NCI-H1105 (cell line): Measurements from ENCODE around the gene TMEM163.
"Not testable (repeated sequence)": the region's sequence is repeated elsewhere in the genome, so short reads cannot be mapped to it uniquely, and the experiment has no call there.

ENCODE experiments used
- DNase-seq: peaks from one replicate; lab custom pipeline; 2025; lab: John Stamatoyannopoulos, UW

TMEM163 gene

DNA sequence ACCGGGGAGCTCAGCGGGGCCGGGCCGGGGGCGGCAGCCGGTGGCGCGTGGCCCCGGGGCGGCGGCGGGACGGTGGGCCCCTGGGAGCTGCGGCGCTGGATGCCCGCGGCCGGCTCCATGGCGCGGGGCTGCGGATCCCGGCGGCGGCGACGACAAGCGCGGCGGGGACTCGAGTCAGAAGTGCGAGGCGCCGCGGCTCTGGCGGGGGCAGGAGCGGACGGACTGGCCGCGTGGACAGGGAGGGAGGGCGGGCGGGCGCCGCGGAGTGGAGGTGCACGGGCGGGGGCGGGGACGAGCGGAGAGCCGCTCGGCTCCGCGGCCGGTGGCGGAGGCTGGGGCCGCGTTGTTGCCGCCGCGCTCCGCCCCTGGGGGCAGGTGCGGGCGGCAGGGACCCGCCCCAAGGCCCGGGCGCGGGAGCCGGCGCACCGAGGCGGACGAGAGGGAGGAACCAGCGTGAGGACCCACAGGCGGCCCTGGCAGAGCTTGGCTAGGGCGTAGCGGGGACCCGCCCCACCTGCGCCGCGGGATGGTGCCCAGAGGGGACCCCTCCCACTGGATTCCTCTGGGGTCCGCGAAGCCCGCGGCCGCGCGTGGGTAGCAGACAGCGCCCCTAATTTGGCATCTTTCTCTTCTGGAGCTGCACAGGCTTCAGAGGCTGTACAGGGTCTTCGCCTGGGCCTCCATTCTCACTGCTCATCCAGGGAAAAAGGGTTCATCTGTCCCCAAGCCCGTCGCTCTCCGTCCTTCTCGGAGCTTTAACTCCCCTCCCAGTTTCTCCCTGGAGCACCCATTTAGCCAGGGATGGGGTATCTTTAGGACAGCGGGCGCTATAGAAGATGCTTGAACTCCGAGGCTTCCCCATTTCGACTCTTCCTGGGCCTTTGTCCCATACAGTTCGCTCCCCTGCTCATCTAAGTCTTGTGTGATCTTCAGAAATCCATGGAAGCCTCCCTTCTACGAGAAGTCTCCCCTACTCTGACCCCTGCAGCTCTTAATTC is at the start of gene TMEM163:
TSS of gene TMEM163 (minus strand) at position 184 of the 998 bp plus-strand sequence.
- peak; percentile 43 for DNase-seq

- DNase-seq: no peak
Observed at GRCh38 chr2:134766583-134766982, 47.8 kb upstream of the TMEM163 start.

DNA sequence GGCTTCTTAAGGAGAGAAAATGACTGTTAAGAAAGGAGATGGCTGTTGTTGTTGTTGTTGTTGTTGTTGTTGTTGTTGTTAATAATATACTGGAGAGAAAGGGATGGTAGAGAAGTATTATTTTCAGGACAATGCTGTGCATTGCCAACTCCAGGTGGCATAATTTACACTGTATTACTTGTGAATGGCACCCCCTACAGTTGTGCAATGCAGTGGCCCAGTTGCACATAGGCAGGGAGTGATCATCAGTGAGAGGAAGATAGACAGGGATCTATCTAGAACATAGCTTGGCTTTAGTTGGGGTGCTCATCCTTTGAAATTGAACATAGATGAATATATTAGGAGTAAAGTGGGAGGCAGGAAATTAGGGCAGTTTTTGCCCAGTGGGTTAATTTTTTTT is 47.2 kb upstream of the TMEM163 start:
- DNase-seq: no peak

DNA sequence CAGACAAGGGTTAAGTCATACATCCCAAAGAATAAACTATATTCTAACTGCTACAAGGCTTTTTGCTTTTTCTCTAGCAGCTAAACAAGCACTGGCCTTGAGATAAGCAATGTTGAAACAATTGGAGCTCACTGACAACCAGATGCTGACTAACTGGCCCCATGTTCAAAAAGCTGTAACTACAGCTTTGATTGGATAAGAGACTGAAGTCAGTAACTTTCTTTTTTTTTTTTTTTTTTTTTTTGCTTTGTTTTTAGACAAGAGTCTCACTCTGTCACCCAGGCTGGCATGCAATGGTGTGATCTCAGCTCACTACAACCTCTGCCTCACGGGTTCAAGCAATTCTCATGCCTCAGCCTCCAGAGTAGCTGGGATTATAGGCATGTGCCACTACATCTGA is 45.4 kb upstream of the TMEM163 start:
- no peak for DNase-seq

DNA sequence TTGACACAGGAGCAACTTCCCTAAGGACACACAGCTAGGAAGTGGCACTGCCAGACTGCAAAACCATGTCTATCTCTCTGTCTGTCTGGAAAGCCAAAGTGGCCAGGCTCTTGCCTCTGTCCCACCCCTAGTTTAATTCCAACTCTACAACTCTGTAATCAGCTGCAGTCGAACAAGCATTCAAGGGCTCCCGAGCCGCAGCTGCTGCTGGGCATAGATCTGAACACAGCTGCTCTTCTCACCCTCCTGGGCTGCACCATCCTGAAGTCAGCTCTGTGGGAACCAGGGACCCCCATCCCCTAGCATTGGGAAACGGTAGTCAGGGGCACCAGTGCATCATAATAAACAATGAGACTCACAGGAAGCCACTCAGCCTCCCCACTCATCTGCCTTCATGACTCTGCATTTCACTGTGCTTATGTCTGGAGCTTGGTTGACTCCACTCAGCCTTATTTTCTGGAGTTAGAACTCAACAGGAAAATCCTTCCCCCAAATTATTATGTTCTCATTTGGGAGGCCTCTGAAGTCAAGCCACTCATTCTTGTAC is 44.4 kb upstream of the TMEM163 start:
- no peak for DNase-seq

- no peak for DNase-seq
Observed at GRCh38 chr2:134762508-134762907, 43.7 kb upstream of the TMEM163 start.

- no peak for DNase-seq
Observed at GRCh38 chr2:134760385-134760784, 41.6 kb upstream of the TMEM163 start.

DNA sequence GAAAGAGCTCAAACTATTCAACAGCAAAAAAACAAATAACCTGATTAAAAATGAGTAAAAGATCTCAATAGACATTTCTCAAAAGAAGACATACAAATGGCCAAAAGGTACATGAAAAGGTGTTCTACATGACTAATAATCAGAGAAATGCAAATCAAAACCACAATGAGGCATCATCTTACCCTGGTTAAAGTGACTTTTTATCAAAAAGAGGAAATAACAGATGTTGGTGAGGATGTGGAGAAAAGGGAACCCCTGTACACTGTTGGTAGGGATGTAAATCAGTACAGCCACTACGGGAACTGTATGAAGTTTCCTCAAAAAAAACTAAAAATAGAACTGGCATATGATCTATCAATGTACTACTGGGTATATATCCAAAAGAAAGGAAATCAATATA is 39.8 kb upstream of the TMEM163 start:
- no peak for DNase-seq

DNA sequence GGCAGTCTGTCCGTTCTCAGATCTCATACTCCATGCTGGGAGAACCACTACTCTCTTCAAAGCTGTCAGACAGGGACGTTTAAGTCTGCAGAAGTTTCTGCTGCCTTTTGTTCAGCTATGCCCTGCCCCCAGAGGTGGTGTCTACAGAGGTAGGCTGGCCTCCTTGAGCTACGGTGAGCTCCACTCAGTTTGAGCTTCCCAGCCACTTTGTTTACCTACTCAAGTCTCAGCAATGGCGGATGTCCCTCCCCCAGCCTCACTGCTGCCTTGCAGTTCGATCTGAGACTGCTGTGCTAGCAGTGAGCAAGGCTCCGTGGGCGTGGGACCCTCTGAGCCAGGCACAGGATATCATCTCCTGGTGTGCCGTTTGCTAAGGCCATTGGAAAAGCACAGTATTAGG is 33.2 kb upstream of the TMEM163 start:
- DNase-seq: not testable (repeated sequence)

GRCh38 chr2:134745546-134745945 is 26.7 kb upstream of the TMEM163 start:
- no peak for DNase-seq

- DNase-seq: no peak
Observed at GRCh38 chr2:134745023-134745422, 26.2 kb upstream of the TMEM163 start.

DNA sequence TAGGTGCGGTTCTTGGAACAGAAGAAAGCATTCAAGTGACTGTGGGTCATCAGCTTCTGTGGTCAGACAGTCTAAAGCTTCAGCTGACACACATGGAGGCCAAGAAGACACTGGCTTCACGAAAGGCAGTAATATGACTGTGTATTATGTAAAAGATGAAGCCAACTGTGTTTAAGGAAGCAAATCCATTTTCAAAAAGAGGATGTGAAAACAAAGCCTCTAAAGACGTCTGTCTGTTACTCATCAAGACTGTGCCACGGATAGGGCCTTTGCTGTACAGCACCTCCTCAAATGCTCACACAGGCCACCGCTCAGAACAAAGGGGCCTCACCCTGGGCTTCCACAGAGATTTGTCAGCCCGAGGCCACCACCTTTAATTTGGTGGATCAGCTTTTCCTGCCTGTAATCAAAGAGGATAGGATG is 21.1 kb upstream of the TMEM163 start:
- DNase-seq: no peak

DNA sequence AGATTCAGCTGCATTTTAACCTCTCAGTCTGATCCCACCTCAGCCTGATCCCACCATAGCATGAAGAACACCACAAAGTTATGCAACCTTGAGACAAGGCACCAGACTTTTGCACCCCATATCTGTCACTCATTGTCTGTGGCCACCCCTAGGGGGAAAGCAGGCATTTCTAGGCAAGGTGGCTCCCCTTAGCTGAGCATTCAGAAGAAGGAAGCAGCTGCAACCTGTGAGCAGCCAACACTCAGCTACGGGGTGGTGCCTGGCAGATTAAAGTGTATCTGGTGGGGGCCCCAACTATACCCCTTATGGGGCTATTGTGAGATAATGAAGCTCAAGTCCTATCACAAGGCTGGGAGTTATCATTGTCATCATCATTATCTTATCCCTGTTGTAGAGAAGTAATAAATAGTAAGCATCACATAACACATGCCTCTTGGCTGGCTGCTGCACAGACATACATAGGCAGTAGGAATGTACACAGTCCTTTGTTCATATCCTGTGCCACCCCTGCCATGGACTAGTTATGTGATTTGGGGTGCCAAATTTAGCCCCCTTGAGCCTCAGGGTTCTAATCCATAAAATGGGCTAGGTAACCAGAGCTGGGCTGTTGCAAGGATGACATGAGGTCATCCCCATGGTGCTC is 20.6 kb upstream of the TMEM163 start:
- DNase-seq: no peak

DNA sequence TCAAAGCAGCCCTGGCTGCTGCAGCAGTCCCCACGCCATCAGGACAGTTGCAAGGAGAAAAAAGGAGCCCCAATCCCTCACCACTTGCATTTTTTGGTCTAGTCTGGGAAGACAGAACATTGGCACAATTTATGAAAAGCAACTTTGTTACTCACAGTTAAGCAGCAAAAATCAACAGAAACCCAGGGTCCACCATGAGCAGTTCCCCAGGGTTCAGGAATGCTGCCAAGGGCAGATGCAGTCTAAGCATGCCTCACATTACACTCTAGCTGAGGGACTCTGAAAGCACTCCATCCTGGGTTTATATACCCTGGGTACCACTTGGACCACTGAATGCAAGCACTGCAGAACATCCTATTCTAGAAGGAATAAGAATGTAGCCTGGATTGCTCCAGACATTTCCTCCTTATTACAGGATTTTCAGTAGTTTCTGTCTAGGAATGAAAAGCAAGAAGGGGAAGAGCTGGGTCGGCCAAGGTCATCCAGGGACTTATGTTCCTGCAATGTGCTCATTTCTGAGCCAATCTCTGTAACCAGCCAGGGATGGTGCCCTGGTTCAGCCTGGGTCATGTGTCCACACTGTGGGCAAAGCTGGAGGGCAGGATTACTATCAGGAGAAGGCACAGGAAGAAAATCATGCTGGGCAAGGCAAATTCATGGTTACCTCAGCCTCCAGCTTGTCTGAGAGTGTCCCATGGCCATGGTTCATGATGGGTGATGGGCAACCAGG is 19.5 kb upstream of the TMEM163 start:
- no peak for DNase-seq

GRCh38 chr2:134737671-134738070 is 18.9 kb upstream of the TMEM163 start:
- no peak for DNase-seq

DNA sequence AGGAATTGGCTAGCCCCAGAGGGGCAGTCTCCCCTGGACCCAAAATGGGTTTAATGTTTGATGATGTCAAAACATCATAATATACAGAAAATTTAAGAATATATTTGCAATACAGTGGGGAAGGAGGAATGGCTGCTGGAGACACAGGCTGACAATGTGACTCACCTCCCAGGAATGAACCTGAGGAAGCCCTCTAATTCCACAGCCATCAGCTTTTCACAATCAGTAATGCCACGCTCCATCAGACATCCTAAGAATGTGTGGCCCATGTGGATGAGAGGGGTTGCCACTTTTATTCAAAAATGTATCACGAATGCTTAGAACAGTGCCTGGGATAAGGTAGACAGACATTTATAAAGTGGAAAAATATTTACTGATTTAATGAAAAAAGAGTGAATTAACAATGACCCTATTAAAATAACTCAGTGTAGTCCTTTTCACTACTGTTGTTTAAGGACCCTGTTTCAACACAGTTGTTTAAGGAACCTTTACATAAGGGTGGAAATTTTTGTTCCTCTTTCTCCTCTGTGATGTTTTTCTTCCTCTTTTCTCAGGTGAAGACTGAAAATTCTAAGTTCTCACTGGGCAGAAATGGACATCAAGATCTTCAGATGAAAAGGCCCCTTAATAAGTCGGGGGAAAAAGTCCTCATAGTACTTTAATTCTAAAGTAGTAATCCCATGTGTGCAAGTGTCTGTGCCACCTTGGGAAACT is 17.5 kb upstream of the TMEM163 start:
- DNase-seq: no peak

- no peak for DNase-seq
Observed at GRCh38 chr2:134728163-134728562, 9.4 kb upstream of the TMEM163 start.

- no peak for DNase-seq
Observed at GRCh38 chr2:134727385-134727784, 8.6 kb upstream of the TMEM163 start.

GRCh38 chr2:134726645-134727044 is 7.8 kb upstream of the TMEM163 start:
- no peak for DNase-seq

GRCh38 chr2:134725876-134726275 is 7.1 kb upstream of the TMEM163 start:
- no peak for DNase-seq

GRCh38 chr2:134724341-134724740 is 5.5 kb upstream of the TMEM163 start:
- DNase-seq: no peak

- DNase-seq: not testable (repeated sequence)
Observed at GRCh38 chr2:134723742-134724141, 4.9 kb upstream of the TMEM163 start.
